ENCODE measurements around the gene ARHGEF19.

The ARHGEF19 gene

GRCh38 chr1:16236511-16237342 lies 24.3 kb upstream of the ARHGEF19 start, which contains the start of gene CPLANE2 (continued):
- TF ChIP-seq ZNF148 (tag by site-specific recombination; IDR thresholded peaks at IDR 0.05; ENCODE audit: borderline replicate concordance) (no peak), ZNF2 (tag by site-specific recombination; IDR thresholded peaks at IDR 0.05) (peak; percentile 25; the same call in 1 of the 2 replicates), ZNF433 (tag by site-specific recombination; IDR thresholded peaks at IDR 0.05; ENCODE audit: low read depth) (no peak), CTCF (tag by site-specific recombination; IDR thresholded peaks at IDR 0.05) (0 out of 2 replicates have a peak, but pooled peaks have one; percentile 5), ZBTB10 (tag by site-specific recombination; IDR thresholded peaks at IDR 0.05) (no peak; the same call in 1 of the 2 replicates), ZNF266 (tag by site-specific recombination; IDR thresholded peaks at IDR 0.05; ENCODE audit: low read depth) (no peak), ZSCAN4 (tag by site-specific recombination; IDR thresholded peaks at IDR 0.05) (no peak), ZNF501 (tag by site-specific recombination; IDR thresholded peaks at IDR 0.05) (no peak; the same call in 1 of the 2 replicates), ZNF785 (tag by site-specific recombination; IDR thresholded peaks at IDR 0.05) (no peak), ZNF645 (tag by site-specific recombination; IDR thresholded peaks at IDR 0.05) (no peak), SP7 (tag by site-specific recombination; IDR thresholded peaks at IDR 0.05) (peak; percentile 38; the same call in 1 of the 2 replicates), ZNF18 (tag by site-specific recombination; IDR thresholded peaks at IDR 0.05) (peak; percentile 58; the same call in 1 of the 2 replicates), IKZF3 (tag by site-specific recombination; IDR thresholded peaks at IDR 0.05) (no peak), ZNF626 (tag by site-specific recombination; IDR thresholded peaks at IDR 0.05) (no peak), ZNF561 (tag by site-specific recombination; IDR thresholded peaks at IDR 0.05; ENCODE audit: borderline replicate concordance) (peak; percentile 41; the same call in 1 of the 2 replicates), BCL11B (tag by site-specific recombination; IDR thresholded peaks at IDR 0.05; ENCODE audit: low read depth) (no peak), ZNF398 (tag by site-specific recombination; IDR thresholded peaks at IDR 0.05) (peak; percentile 36; the same call in 1 of the 2 replicates), ZNF76 (tag by site-specific recombination; IDR thresholded peaks at IDR 0.05; ENCODE audit: borderline replicate concordance, low read depth) (peak; percentile 65), HOXA7 (CRISPR knock-in tag; IDR thresholded peaks at IDR 0.05; ENCODE audit: borderline replicate concordance) (no peak), ZBTB20 (tag by site-specific recombination; IDR thresholded peaks at IDR 0.05) (peak; percentile 66; the same call in 1 of the 2 replicates), YY1 (tag by site-specific recombination; IDR thresholded peaks at IDR 0.05) (0 out of 2 replicates have a peak, but pooled peaks have one; percentile 32), ZNF777 (tag by site-specific recombination; IDR thresholded peaks at IDR 0.05; ENCODE audit: borderline replicate concordance) (no peak), ZNF114 (tag by site-specific recombination; IDR thresholded peaks at IDR 0.05) (no peak), TCF7L2 (IDR thresholded peaks at IDR 0.05; ENCODE audit: borderline replicate concordance, low read depth, low read length) (no peak), FEZF1 (tag by site-specific recombination; IDR thresholded peaks at IDR 0.05) (no peak), HOXC10 (CRISPR knock-in tag; IDR thresholded peaks at IDR 0.05) (no peak)

Measured in HEK293 (cell line).